ENCODE results near the gene CACNA1C. TPM values are rescaled to one million over a fixed set of nuclear protein-coding genes. Genes with fewer than 3 reads are reported as not detected.

CACNA1C gene
- total RNA-seq, 1 experiment from 2014 or later, result 1.1 TPM

DNA sequence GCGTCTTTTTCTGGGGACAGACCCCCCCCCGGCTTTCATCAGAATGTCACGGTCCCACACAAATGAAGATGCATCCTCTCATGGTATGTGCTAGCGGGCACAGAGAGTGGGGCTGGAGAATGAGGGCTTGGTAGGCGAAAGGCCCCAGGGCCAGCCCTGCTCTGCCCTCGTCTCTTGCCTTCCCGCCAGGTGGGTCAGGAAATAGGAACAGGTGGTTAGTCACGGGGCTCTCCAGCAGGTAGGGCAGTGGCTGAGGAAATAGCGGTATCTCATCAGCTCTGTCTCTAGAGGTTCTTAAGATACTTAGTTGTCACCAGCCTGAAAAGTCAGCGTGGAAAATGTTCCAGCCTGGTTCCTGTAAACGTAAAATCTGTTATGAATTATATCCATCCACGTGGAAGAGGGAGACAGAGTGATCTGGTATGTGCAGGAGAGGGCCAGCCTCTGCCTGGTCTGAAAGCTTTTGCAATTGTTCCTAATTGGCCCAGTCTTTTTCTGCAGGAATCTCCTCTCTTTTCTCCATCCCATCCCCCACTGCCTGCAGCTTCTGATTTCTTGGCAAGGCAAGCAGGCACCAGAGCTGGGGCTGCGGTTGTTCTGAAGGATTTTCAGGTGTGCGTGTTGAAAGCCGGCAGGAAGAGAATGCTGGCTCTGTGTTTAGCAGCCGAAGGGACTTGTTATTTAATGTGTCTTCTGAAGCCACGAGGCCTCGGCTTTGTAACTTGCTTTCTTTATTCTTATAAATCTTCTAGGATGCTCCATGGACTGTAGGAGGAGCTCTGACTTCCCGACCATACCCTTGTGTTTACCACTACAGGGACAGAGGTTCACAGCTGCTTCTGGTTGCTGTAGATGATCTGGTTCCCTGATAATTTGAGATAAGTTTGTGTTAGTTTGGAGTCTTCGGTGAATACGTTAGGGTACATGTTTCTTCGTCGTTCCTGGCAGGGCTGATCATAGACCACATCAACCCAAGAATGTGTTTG is 131.1 kb downstream of the CACNA1C start:
- no peak overlapping the region for H3K4me2 ChIP-seq (ENCODE audit: insufficient read depth, insufficient read length, low read length)

More for the DNA sequence above, 131.1 kb downstream of the CACNA1C start:
- no peak overlapping the region for H3K56ac ChIP-seq (ENCODE audit: insufficient read length, low read depth, low read length)
- no peak overlapping the region for H2BK20ac ChIP-seq (ENCODE audit: low read depth, low read length, poor library complexity, severe bottlenecking)
- no peaks in the 10 kb centered on the region for H3K23me2 ChIP-seq (ENCODE audit: insufficient read length, low read depth, low read length, poor library complexity, severe bottlenecking)
- H3K4ac ChIP-seq (ENCODE audit: low read depth, low read length), result no peak overlapping the region
- H3K9me3 ChIP-seq (ENCODE audit: control insufficient read depth, low read depth, low read length), result no peaks in the 10 kb centered on the region
- H4K5ac ChIP-seq (ENCODE audit: insufficient read length, low read depth, low read length), result no peak overlapping the region
- WGBS (ENCODE audit: extremely low coverage, insufficient read length, low lambda C conversion rate), result no CpG with 5 or more reads among the region's 23 CpGs
- H3K4me1 ChIP-seq (ENCODE audit: insufficient read depth, low read length), result peaks cover 10% of the 10 kb centered on the region; the same call in 1 of the 2 replicates
- no peak overlapping the region for H2BK5ac ChIP-seq (ENCODE audit: insufficient read length, low read length)
- no peak overlapping the region; a peak in 1 of 5 replicates for H3K4me3 Mint-ChIP-seq
- H2BK12ac ChIP-seq (ENCODE audit: insufficient read length, low read depth, low read length), result no peak overlapping the region
- no peak overlapping the region for H3K18ac ChIP-seq (ENCODE audit: insufficient read length, low read depth, low read length)
- H4K91ac ChIP-seq (ENCODE audit: insufficient read length, low read depth, low read length), result no peak overlapping the region
- peaks cover 2% of the 10 kb centered on the region; the same call in 1 of the 2 replicates for H3K27me3 Mint-ChIP-seq (ENCODE audit: low read depth)
- DNase-seq, result no peak
- TF ChIP-seq, protein P1, sequence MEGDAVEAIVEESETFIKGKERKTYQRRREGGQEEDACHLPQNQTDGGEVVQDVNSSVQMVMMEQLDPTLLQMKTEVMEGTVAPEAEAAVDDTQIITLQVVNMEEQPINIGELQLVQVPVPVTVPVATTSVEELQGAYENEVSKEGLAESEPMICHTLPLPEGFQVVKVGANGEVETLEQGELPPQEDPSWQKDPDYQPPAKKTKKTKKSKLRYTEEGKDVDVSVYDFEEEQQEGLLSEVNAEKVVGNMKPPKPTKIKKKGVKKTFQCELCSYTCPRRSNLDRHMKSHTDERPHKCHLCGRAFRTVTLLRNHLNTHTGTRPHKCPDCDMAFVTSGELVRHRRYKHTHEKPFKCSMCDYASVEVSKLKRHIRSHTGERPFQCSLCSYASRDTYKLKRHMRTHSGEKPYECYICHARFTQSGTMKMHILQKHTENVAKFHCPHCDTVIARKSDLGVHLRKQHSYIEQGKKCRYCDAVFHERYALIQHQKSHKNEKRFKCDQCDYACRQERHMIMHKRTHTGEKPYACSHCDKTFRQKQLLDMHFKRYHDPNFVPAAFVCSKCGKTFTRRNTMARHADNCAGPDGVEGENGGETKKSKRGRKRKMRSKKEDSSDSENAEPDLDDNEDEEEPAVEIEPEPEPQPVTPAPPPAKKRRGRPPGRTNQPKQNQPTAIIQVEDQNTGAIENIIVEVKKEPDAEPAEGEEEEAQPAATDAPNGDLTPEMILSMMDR (conservative IDR thresholded peaks at IDR 0.05), result peak; percentile 45; the same call in 2 of the 3 replicates
- H3K14ac ChIP-seq (ENCODE audit: insufficient read depth, low read length), result no peak overlapping the region
- H3K79me1 ChIP-seq (ENCODE audit: insufficient read depth, low read depth, low read length, poor library complexity, severe bottlenecking), result no peaks in the 10 kb centered on the region
- H3K27ac ChIP-seq (ENCODE audit: insufficient read length, low read depth, low read length), result no peak overlapping the region
- no peak overlapping the region for H2AK5ac ChIP-seq (ENCODE audit: insufficient read length, low read length)
- H4K20me1 ChIP-seq (ENCODE audit: control insufficient read depth, insufficient read depth, insufficient read length), result no peaks in the 10 kb centered on the region
- peak overlapping the region in 1 of 3 experiments; percentile 44; a peak in 1 of 7 replicates for H3K27ac Mint-ChIP-seq
- no peak overlapping the region for H2BK15ac ChIP-seq (ENCODE audit: low read depth, low read length)
- H3K4me1 Mint-ChIP-seq, result peaks cover 30 to 33% of the 10 kb centered on the region in 2 experiments
- no peaks in the 10 kb centered on the region for H3K27me3 ChIP-seq (ENCODE audit: insufficient read depth, low read length)
- H4K8ac ChIP-seq (replicated peaks; ENCODE audit: insufficient read length, low read depth, low read length), result no peak overlapping the region
- no peaks in the 10 kb centered on the region for H3K9me3 Mint-ChIP-seq
- H2BK120ac ChIP-seq (ENCODE audit: low read depth, low read length, poor library complexity, severe bottlenecking), result no peak overlapping the region
- H3K23ac ChIP-seq (ENCODE audit: insufficient read length, low read depth, low read length), result no peak overlapping the region
- no peaks in the 10 kb centered on the region for H3K79me2 ChIP-seq (ENCODE audit: insufficient read depth, low read length)
- H3T11ph ChIP-seq (ENCODE audit: low read length), result no peak overlapping the region
- H3K36me3 Mint-ChIP-seq (ENCODE audit: insufficient read depth in 1 of 3, low read depth in 3 of 3), result peaks cover 0 to 1% (median 0%) of the 10 kb centered on the region in 3 experiments; a peak in 1 of 7 replicates
- no peak overlapping the region for H3K9ac ChIP-seq (ENCODE audit: extremely low read depth, insufficient read length, low read length)
- H2AFZ ChIP-seq (ENCODE audit: low read length), result peak overlapping the region; percentile 67

All from H9 (cell line).